Measurements from ENCODE around the gene USP6. TPM values are rescaled to one million over a fixed set of nuclear protein-coding genes. Genes with fewer than 3 reads are reported as not detected.

Gene USP6
- total and polyA plus RNA-seq, 2 experiments from 2014 or later: 0.07 to 0.11 TPM

GRCh38 chr17:5184288-5184687 is 68.5 kb downstream of the USP6 start:
- no peak overlapping the region for H3K4me3 ChIP-seq
- peaks cover 67% of the 10 kb centered on the region for H3K9me3 ChIP-seq (ENCODE audit: low read depth)
- H3K79me2 ChIP-seq: no peaks in the 10 kb centered on the region
- DNase-seq (ENCODE audit: low spot score): no peak
- no peak overlapping the region for H2AFZ ChIP-seq
- WGBS (ENCODE audit: low lambda C conversion rate, missing lambda C conversion rate): 98% methylated on average over 2 of the region's 2 CpGs
- H3K27ac ChIP-seq: no peak overlapping the region
- no peaks in the 10 kb centered on the region for H4K20me1 ChIP-seq (ENCODE audit: insufficient read depth, poor library complexity, severe bottlenecking)
- H3K4me2 ChIP-seq: no peak overlapping the region
- no peaks in the 10 kb centered on the region for H3K27me3 ChIP-seq
- no peak for TF ChIP-seq EZH2 (IDR thresholded peaks at IDR 0.05; ENCODE audit: borderline replicate concordance)
- no peak for TF ChIP-seq EZH2phosphoT487 (IDR thresholded peaks at IDR 0.05; ENCODE audit: low read depth, severe bottlenecking, unreplicated experiment)
- TF ChIP-seq, protein P1, sequence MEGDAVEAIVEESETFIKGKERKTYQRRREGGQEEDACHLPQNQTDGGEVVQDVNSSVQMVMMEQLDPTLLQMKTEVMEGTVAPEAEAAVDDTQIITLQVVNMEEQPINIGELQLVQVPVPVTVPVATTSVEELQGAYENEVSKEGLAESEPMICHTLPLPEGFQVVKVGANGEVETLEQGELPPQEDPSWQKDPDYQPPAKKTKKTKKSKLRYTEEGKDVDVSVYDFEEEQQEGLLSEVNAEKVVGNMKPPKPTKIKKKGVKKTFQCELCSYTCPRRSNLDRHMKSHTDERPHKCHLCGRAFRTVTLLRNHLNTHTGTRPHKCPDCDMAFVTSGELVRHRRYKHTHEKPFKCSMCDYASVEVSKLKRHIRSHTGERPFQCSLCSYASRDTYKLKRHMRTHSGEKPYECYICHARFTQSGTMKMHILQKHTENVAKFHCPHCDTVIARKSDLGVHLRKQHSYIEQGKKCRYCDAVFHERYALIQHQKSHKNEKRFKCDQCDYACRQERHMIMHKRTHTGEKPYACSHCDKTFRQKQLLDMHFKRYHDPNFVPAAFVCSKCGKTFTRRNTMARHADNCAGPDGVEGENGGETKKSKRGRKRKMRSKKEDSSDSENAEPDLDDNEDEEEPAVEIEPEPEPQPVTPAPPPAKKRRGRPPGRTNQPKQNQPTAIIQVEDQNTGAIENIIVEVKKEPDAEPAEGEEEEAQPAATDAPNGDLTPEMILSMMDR (IDR thresholded peaks at IDR 0.05; ENCODE audit: poor library complexity): no peak
- no peaks in the 10 kb centered on the region for H3K4me1 ChIP-seq (ENCODE audit: insufficient read depth)
- H3K36me3 ChIP-seq (replicated peaks; ENCODE audit: insufficient read depth, low read depth): peaks cover 10% of the 10 kb centered on the region
- no peaks in the 10 kb centered on the region for H3K9me2 ChIP-seq (replicated peaks; ENCODE audit: insufficient read depth)

GRCh38 chr17:5191541-5192417 is 75.9 kb downstream of the USP6 start, which contains the start of gene ZNF594:
Gene ZNF594, minus strand, starts transcription at chr17:5191868. Its CDS starts 7,612 bp downstream, at chr17:5184256.
- peak within 1 kb of the TSS; percentile 66 for H2AFZ ChIP-seq
- WGBS (ENCODE audit: low lambda C conversion rate, missing lambda C conversion rate): 14% methylated on average over 64 of the region's 82 CpGs

GRCh38 chr17:5194346-5194745 is 78.5 kb downstream of the USP6 start:
- Histone ChIP-seq H3K4me3 (no peak overlapping the region), H3K27ac (no peak overlapping the region), H3K36me3 (replicated peaks; ENCODE audit: insufficient read depth, low read depth) (no peaks in the 10 kb centered on the region), H3K9me3 (ENCODE audit: low read depth) (peaks cover 13% of the 10 kb centered on the region), H3K4me1 (ENCODE audit: insufficient read depth) (peaks cover 6% of the 10 kb centered on the region), H3K79me2 (peaks cover 23% of the 10 kb centered on the region), H2AFZ (no peak overlapping the region), H3K9me2 (replicated peaks; ENCODE audit: insufficient read depth) (no peaks in the 10 kb centered on the region), H3K4me2 (no peak overlapping the region), H4K20me1 (ENCODE audit: insufficient read depth, poor library complexity, severe bottlenecking) (no peaks in the 10 kb centered on the region), H3K27me3 (no peaks in the 10 kb centered on the region)
- no peak for DNase-seq (ENCODE audit: low spot score)
- 95% methylated on average over 2 of the region's 2 CpGs for WGBS (ENCODE audit: low lambda C conversion rate, missing lambda C conversion rate)
- no peak for TF ChIP-seq EZH2 (IDR thresholded peaks at IDR 0.05; ENCODE audit: borderline replicate concordance)
- TF ChIP-seq, protein P1 (IDR thresholded peaks at IDR 0.05; ENCODE audit: poor library complexity): no peak
- no peak for TF ChIP-seq EZH2phosphoT487 (IDR thresholded peaks at IDR 0.05; ENCODE audit: low read depth, severe bottlenecking, unreplicated experiment)

More at GRCh38 chr17:5191541-5192417, 75.9 kb downstream of the USP6 start, which contains the start of gene ZNF594:
- Histone ChIP-seq H3K27me3 (no peaks in the 10 kb centered on the region), H3K79me2 (peaks cover 23% of the 10 kb centered on the region), H3K9me2 (replicated peaks; ENCODE audit: insufficient read depth) (no peaks in the 10 kb centered on the region), H3K4me3 (peak within 1 kb of the TSS; percentile 43), H3K4me2 (peak within 1 kb of the TSS; percentile 93), H4K20me1 (ENCODE audit: insufficient read depth, poor library complexity, severe bottlenecking) (no peaks in the 10 kb centered on the region), H3K27ac (peak within 1 kb of the TSS; percentile 54), H3K4me1 (ENCODE audit: insufficient read depth) (peaks cover 6% of the 10 kb centered on the region), H3K9me3 (ENCODE audit: low read depth) (peaks cover 17% of the 10 kb centered on the region), H3K36me3 (replicated peaks; ENCODE audit: insufficient read depth, low read depth) (no peaks in the 10 kb centered on the region)
- no peak for TF ChIP-seq EZH2 (IDR thresholded peaks at IDR 0.05; ENCODE audit: borderline replicate concordance)
- TF ChIP-seq, protein P1 (IDR thresholded peaks at IDR 0.05; ENCODE audit: poor library complexity): peak; percentile 92
- peak; percentile 98 for DNase-seq (ENCODE audit: low spot score)

All from hepatocyte (in vitro differentiated cells).